HepG2 (cell line): Measurements from ENCODE around the gene CIROP. TPM values are rescaled to one million over a fixed set of nuclear protein-coding genes. Genes with fewer than 3 reads are reported as not detected.

Source experiments
- CEBPZ ChIP-seq: IDR thresholded peaks from 2 replicates; pipeline ENCODE4 v1.6.1; 2012; ENCODE audit warnings: low read length, improper control_type of control experiment
- EP300 ChIP-seq, 3 experiments: sonication (generic) in 1 of 3; formaldehyde crosslinking in 1 of 3; IDR thresholded peaks; 2 replicates each; pipeline versions ENCODE4 v1.5.1 to v1.6.1; 2011 to 2020; ENCODE audit warnings: low read depth in 2 of 3, low read length in 2 of 3, borderline replicate concordance in 1 of 3, improper control_type of control experiment in 1 of 3, mild to moderate bottlenecking in 1 of 3, missing genetic modification reagents in 1 of 3, moderate library complexity in 1 of 3
- IRF9 ChIP-seq: sonication (generic); formaldehyde crosslinking; IDR thresholded peaks from 2 replicates; pipeline ENCODE4 v1.8.0; 2022; ENCODE audit warnings: missing genetic modification reagents, mild to moderate bottlenecking, borderline replicate concordance
- KDM3A ChIP-seq: IDR thresholded peaks from 2 replicates; pipeline ENCODE4 v1.6.1; 2018; ENCODE audit warnings: low read depth, missing compliant biosample characterization
- KMT2A ChIP-seq: sonication (generic); formaldehyde crosslinking; IDR thresholded peaks from 2 replicates; pipeline ENCODE4 v1.4.0; 2020; ENCODE audit warnings: missing genetic modification reagents
- MNT ChIP-seq: fragments of 450-650 bp; IDR thresholded peaks from 2 replicates; pipeline ENCODE4 v1.6.1; 2016
- RFX3 ChIP-seq: IDR thresholded peaks from 2 replicates; pipeline ENCODE4 v1.6.1; 2016; ENCODE audit warnings: missing biosample characterization, missing genetic modification reagents
- SMYD3 ChIP-seq: sonication (generic); formaldehyde crosslinking; IDR thresholded peaks from 2 replicates; pipeline ENCODE4 v1.8.1; 2023; ENCODE audit warnings: mild to moderate bottlenecking, missing genetic modification reagents
- USF2 ChIP-seq, 2 experiments: sonication (generic) in 1 of 2; formaldehyde crosslinking in 1 of 2; IDR thresholded peaks; 2 replicates each; pipeline versions ENCODE4 v1.5.1 to v1.6.1; 2011 to 2020; ENCODE audit warnings: borderline replicate concordance in 1 of 2, low read depth in 1 of 2, low read length in 1 of 2, mild to moderate bottlenecking in 1 of 2, missing genetic modification reagents in 1 of 2, moderate library complexity in 1 of 2
- ZNF317 ChIP-seq: sonication (generic); formaldehyde crosslinking; IDR thresholded peaks from 2 replicates; pipeline ENCODE4 v1.5.0; 2020; ENCODE audit warnings: mild to moderate bottlenecking, missing genetic modification reagents
- ZNF326 ChIP-seq: sonication (generic); formaldehyde crosslinking; IDR thresholded peaks from 2 replicates; pipeline ENCODE4 v1.4.0; 2020; ENCODE audit warnings: missing genetic modification reagents, borderline replicate concordance
- ZNF510 ChIP-seq: sonication (generic); formaldehyde crosslinking; IDR thresholded peaks from 2 replicates; pipeline ENCODE4 v1.4.0; 2020; ENCODE audit warnings: low read depth, mild to moderate bottlenecking, missing genetic modification reagents
- ZNF674 ChIP-seq: sonication (generic); formaldehyde crosslinking; IDR thresholded peaks from 2 replicates; pipeline ENCODE4 v1.5.0; 2020; ENCODE audit warnings: low read depth, mild to moderate bottlenecking, missing genetic modification reagents
- ZNF784 ChIP-seq: sonication (generic); formaldehyde crosslinking; IDR thresholded peaks from 2 replicates; pipeline ENCODE4 v1.5.1; 2020; ENCODE audit warnings: missing genetic modification reagents, mild to moderate bottlenecking, borderline replicate concordance
- polyA plus RNA-seq, 8 experiments: library from polyadenylated mRNA; depleted of rRNA in 3 of 8; stranded (reverse) in 7 of 8; unstranded in 1 of 8; fragments of >200 nt; fragmentation: Illumina TruSeq in 4 of 8; extraction: Trizol in 4 of 8; gene quantifications; 2 replicates each; pipeline versions ENCODE4 v1.2.1 to v1.2.3, GENCODE V29; 2011 to 2016; ENCODE audit warnings: low read depth in 4 of 8, missing spikeins in 1 of 8, mixed read lengths in 1 of 8; ENCODE audit not compliant: insufficient read depth in 1 of 8
- total RNA-seq, 5 experiments: library from RNA; depleted of rRNA; stranded (reverse); fragments of >200 nt; fragmentation: Illumina TruSeq; extraction: Trizol; gene quantifications; 2 replicates each; pipeline ENCODE4 v1.2.3, GENCODE V29; 2016; ENCODE audit warnings: low read depth in 1 of 5
- TF ChIP-seq, protein P1 (sequence below): sonication (generic); formaldehyde crosslinking; IDR thresholded peaks from 2 replicates; pipeline ENCODE4 v1.4.0; 2020; ENCODE audit warnings: mild to moderate bottlenecking, missing genetic modification reagents

CIROP gene
- total and polyA plus RNA-seq, 2 of the 13 experiments (the other 11 are each of a cell fraction or from before 2014, with no cell fraction given): 0.07 TPM; not detected in 1

GRCh38 chr14:23067847-23068788, 36.7 kb downstream of the CIROP start (continued):
- TF ChIP-seq CEBPZ (no peak), USF2 (IDR thresholded peaks at IDR 0.05; ENCODE audit: low read depth, low read length) (no peak), USF2 (CRISPR knock-in tag; IDR thresholded peaks at IDR 0.05; ENCODE audit: borderline replicate concordance) (no peak), KDM3A (CRISPR knock-in tag) (no peak), ZNF317 (CRISPR knock-in tag) (no peak), SMYD3 (CRISPR knock-in tag) (no peak), RFX3 (CRISPR knock-in tag) (no peak), EP300 (IDR thresholded peaks at IDR 0.05; ENCODE audit: low read depth in 2 of 2, low read length in 2 of 2) (no peak), EP300 (CRISPR knock-in tag; IDR thresholded peaks at IDR 0.05; ENCODE audit: borderline replicate concordance) (0 out of 2 replicates have a peak, but pooled peaks have one; percentile 19), MNT (no peak), KMT2A (no peak), ZNF674 (CRISPR knock-in tag) (no peak), IRF9 (CRISPR knock-in tag) (no peak), ZNF326 (no peak), ZNF784 (CRISPR knock-in tag) (no peak), ZNF510 (no peak)
- TF ChIP-seq, protein P1, sequence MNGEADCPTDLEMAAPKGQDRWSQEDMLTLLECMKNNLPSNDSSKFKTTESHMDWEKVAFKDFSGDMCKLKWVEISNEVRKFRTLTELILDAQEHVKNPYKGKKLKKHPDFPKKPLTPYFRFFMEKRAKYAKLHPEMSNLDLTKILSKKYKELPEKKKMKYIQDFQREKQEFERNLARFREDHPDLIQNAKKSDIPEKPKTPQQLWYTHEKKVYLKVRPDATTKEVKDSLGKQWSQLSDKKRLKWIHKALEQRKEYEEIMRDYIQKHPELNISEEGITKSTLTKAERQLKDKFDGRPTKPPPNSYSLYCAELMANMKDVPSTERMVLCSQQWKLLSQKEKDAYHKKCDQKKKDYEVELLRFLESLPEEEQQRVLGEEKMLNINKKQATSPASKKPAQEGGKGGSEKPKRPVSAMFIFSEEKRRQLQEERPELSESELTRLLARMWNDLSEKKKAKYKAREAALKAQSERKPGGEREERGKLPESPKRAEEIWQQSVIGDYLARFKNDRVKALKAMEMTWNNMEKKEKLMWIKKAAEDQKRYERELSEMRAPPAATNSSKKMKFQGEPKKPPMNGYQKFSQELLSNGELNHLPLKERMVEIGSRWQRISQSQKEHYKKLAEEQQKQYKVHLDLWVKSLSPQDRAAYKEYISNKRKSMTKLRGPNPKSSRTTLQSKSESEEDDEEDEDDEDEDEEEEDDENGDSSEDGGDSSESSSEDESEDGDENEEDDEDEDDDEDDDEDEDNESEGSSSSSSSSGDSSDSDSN (CRISPR knock-in tag): no peak
